ENCODE measurements around the gene SPATS2L.
A peak's percentile ranks its signal among the peaks of the same experiment; 100 is the strongest.

Gene SPATS2L

GRCh38 chr2:200300638-200301314, 5.7 kb upstream of the SPATS2L start:
- DNase-seq (ENCODE audit: low read depth) = peak; percentile 97
- H3K4me3 ChIP-seq (ENCODE audit: low read length) = no peak overlapping the region
- peak; percentile 23 for TF ChIP-seq CTCF (IDR thresholded peaks at IDR 0.05; ENCODE audit: insufficient read depth, low read depth, low read length, missing control alignments)

- no peak for TF ChIP-seq CTCF (IDR thresholded peaks at IDR 0.05; ENCODE audit: insufficient read depth, low read depth, low read length, missing control alignments)
- peak; percentile 69 for DNase-seq (ENCODE audit: low read depth)
- no peak overlapping the region for H3K4me3 ChIP-seq (ENCODE audit: low read length)
These were observed 4.3 kb upstream of the SPATS2L start for GRCh38 chr2:200301953-200302858.

- no peak for TF ChIP-seq CTCF (IDR thresholded peaks at IDR 0.05; ENCODE audit: insufficient read depth, low read depth, low read length, missing control alignments)
- DNase-seq (ENCODE audit: low read depth) = peak; percentile 99
- H3K4me3 ChIP-seq (ENCODE audit: low read length) = no peak overlapping the region
These were observed 3.4 kb upstream of the SPATS2L start for GRCh38 chr2:200302940-200303727.

GRCh38 chr2:200305797-200306195, 697 bp upstream of the SPATS2L start:
- DNase-seq (ENCODE audit: low read depth) = peak; percentile 58
- H3K4me3 ChIP-seq (ENCODE audit: low read length) = peak overlapping the region; percentile 68
- TF ChIP-seq CTCF (IDR thresholded peaks at IDR 0.05; ENCODE audit: insufficient read depth, low read depth, low read length, missing control alignments) = no peak

- TF ChIP-seq CTCF (IDR thresholded peaks at IDR 0.05; ENCODE audit: insufficient read depth, low read depth, low read length, missing control alignments) = no peak
- H3K4me3 ChIP-seq (ENCODE audit: low read length) = peak overlapping the region; percentile 49
- DNase-seq (ENCODE audit: low read depth) = peak; percentile 52
These were observed 634 bp downstream of the SPATS2L start for GRCh38 chr2:200306931-200307723.
